KMS-11 (cell line): ENCODE measurements around the gene CTU2.

ENCODE experiments used
- H2AFZ ChIP-seq: fragments of 200-600 bp; sonication (generic); 2 replicates; pipeline ENCODE4 v1.6.1; 2016; ENCODE audit warnings: antibody characterized with exemption, mixed run types, low read depth
- H3K27ac ChIP-seq: fragments of 200-600 bp; sonication (generic); 2 replicates; pipeline ENCODE4 v1.6.1; 2016; ENCODE audit warnings: mild to moderate bottlenecking, mixed run types
- H3K27me3 ChIP-seq: fragments of 200-600 bp; sonication (generic); 2 replicates; pipeline ENCODE4 v1.6.1; 2017; ENCODE audit warnings: mild to moderate bottlenecking, low read depth, mixed run types, moderate library complexity; ENCODE audit not compliant: insufficient read depth
- H3K36me3 ChIP-seq: fragments of 200-600 bp; sonication (generic); 2 replicates; pipeline ENCODE4 v1.6.1; 2017; ENCODE audit warnings: mild to moderate bottlenecking, mixed run types; ENCODE audit not compliant: insufficient read depth
- H3K4me1 ChIP-seq: fragments of 200-600 bp; sonication (generic); 2 replicates; pipeline ENCODE4 v1.6.1; 2016; ENCODE audit warnings: mild to moderate bottlenecking, low read depth, mixed run types; ENCODE audit not compliant: poor library complexity, severe bottlenecking
- H3K4me2 ChIP-seq: fragments of 200-600 bp; sonication (generic); 2 replicates; pipeline ENCODE4 v1.7.0; 2016; ENCODE audit warnings: mild to moderate bottlenecking, mixed run types
- H3K4me3 ChIP-seq: fragments of 200-600 bp; sonication (generic); IDR thresholded peaks from 2 replicates; pipeline ENCODE4 v1.6.1; 2017; ENCODE audit warnings: low read depth, low read length, mixed read lengths; ENCODE audit not compliant: insufficient read depth
- H3K79me2 ChIP-seq: fragments of 200-600 bp; sonication (generic); 2 replicates; pipeline ENCODE4 v1.6.1; 2016; ENCODE audit warnings: low read depth, mixed run types; ENCODE audit not compliant: insufficient read depth
- H3K9ac ChIP-seq: fragments of 200-600 bp; sonication (generic); 2 replicates; pipeline ENCODE4 v1.6.1; 2016; ENCODE audit warnings: mild to moderate bottlenecking, mixed run types
- H4K20me1 ChIP-seq: fragments of 200-600 bp; sonication (generic); 2 replicates; pipeline ENCODE4 v1.6.1; 2016; ENCODE audit warnings: mild to moderate bottlenecking, mixed run types; ENCODE audit not compliant: insufficient read depth
- TF ChIP-seq, protein P1 (sequence below): fragments of 200-600 bp; sonication (generic); conservative IDR thresholded peaks from 2 replicates; pipeline ENCODE4 v1.6.1; 2017; ENCODE audit warnings: low read depth, mild to moderate bottlenecking, antibody characterized with exemption, low read length, moderate library complexity, mixed read lengths

CTU2 gene

DNA sequence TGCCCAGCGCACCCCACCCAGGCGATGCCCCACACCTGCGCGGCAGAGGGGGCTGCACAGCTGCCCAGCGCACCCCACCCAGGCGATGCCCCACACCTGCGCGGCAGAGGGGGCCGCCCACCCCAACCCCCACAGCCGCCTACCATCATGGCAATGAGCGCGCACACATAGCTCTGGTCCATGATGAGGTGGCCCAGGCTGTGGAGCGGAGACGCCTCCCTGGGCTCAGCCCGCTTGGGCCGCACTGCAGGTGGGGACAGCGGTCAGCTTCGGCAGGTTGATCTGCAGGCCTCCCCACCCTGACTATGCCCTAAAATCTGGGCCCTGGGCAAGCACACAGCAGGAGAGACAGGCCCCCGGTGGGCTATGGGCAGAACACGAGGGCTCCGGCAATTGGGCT, 30.2 kb downstream of the CTU2 start:
- Histone ChIP-seq H3K27me3 (no peaks in the 10 kb centered on the region), H3K36me3 (no peaks in the 10 kb centered on the region), H3K4me1 (no peaks in the 10 kb centered on the region), H3K9ac (no peak overlapping the region), H3K4me2 (no peak overlapping the region), H3K79me2 (no peaks in the 10 kb centered on the region; the same call in 1 of the 2 replicates), H2AFZ (no peak overlapping the region), H3K4me3 (no peak overlapping the region), H3K27ac (no peak overlapping the region), H4K20me1 (no peaks in the 10 kb centered on the region)
- TF ChIP-seq, protein P1, sequence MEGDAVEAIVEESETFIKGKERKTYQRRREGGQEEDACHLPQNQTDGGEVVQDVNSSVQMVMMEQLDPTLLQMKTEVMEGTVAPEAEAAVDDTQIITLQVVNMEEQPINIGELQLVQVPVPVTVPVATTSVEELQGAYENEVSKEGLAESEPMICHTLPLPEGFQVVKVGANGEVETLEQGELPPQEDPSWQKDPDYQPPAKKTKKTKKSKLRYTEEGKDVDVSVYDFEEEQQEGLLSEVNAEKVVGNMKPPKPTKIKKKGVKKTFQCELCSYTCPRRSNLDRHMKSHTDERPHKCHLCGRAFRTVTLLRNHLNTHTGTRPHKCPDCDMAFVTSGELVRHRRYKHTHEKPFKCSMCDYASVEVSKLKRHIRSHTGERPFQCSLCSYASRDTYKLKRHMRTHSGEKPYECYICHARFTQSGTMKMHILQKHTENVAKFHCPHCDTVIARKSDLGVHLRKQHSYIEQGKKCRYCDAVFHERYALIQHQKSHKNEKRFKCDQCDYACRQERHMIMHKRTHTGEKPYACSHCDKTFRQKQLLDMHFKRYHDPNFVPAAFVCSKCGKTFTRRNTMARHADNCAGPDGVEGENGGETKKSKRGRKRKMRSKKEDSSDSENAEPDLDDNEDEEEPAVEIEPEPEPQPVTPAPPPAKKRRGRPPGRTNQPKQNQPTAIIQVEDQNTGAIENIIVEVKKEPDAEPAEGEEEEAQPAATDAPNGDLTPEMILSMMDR = no peak

DNA sequence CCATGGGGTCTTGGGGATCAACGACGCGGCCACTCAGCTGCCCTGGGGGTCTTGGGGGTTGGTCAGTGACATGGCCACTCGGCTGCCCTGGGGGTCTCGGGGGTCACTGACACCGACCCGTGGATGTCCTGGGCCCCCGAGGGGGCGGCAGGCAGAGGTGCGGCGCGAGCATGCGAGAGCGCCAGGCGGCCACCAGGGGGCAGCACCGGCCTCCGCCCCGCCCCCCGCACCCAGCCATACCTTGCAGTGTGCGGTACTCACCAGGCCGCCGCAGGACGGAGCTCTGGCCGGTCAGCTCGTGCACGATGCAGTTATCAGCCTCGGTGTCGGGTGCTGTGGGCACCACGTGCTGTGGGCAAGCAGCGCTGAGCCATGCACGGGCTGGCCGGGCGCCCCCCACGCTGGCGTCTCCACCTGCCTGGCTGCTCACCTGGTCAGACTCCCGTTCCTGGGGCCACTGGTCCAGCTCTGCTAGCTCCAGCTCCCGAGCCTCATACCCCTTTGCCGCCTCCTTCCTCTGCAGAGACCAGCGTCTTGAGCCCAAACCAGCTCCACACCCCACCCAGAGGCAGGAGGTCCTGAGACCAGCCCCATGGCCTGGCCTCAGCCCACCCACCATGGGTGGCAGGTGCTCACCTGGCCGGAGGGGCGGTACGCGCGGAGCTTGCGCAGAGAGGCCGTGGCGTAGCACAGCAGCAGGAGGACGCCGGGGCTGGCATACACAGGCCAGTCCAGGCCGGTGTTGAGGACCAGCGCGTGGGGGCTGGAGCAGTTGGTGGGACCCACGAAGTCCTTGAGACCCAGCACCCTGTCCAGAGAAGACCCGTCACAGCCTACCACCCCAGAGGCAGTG, 31.2 kb downstream of the CTU2 start:
- no peak overlapping the region for H3K4me2 ChIP-seq
- H3K27me3 ChIP-seq = no peaks in the 10 kb centered on the region
- TF ChIP-seq, protein P1 = peak; percentile 85
- H3K4me3 ChIP-seq = no peak overlapping the region
- H3K36me3 ChIP-seq = no peaks in the 10 kb centered on the region
- no peak overlapping the region for H3K9ac ChIP-seq
- H4K20me1 ChIP-seq = no peaks in the 10 kb centered on the region
- no peaks in the 10 kb centered on the region for H3K4me1 ChIP-seq
- no peak overlapping the region for H2AFZ ChIP-seq
- no peaks in the 10 kb centered on the region; the same call in 1 of the 2 replicates for H3K79me2 ChIP-seq
- H3K27ac ChIP-seq = no peak overlapping the region

DNA sequence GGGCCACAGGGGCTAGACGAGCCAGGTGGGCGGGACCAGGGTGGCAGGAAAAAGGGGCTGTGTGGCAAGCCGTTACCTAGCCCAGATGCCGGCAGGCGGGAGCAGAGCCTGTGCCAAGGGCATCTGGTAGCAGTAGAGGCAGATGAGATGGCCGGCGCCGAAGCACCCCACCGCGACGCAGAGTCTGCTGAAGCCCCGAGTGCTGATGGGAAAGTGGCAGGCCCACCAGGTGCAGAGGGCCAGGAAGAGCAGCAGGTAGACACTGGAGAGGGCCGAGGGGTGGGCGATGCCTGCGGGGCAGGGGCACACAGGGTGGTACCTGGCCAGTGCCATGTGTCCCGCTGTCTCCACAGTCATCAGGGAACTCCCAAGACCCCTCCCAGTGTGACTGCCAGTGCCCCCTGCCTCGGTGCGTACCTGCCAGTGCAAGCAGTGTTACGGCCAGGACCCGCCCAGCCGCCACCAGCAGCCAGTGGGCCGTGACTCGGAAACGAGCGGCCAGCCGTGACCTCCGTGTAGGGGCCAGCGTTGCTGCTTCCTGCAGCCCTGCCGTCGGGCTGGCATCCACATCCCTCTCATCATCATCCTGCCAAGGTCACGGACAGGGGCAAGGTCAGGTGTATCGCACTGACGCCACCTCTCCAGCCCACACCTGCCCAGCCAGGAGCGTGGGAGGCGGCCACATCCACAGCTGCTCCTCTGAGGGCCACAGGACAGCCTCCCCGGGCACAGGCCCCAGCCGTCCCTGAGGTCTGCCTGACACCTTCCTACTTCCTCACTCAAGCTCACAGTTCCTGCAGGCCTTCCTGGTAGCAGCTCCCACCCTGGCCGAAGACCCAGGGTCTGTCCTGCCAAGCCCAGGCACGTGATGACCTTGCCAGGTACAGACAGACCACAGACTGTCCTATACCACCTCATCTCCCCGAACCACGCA, 32.1 kb downstream of the CTU2 start:
- TF ChIP-seq, protein P1 = no peak
- Histone ChIP-seq H3K4me1 (no peaks in the 10 kb centered on the region), H3K4me3 (no peak overlapping the region), H3K9ac (no peak overlapping the region), H2AFZ (no peak overlapping the region), H3K27ac (no peak overlapping the region), H3K36me3 (no peaks in the 10 kb centered on the region), H4K20me1 (peaks cover under 1% of the 10 kb centered on the region; the same call in 1 of the 2 replicates), H3K4me2 (no peak overlapping the region), H3K79me2 (no peaks in the 10 kb centered on the region; the same call in 1 of the 2 replicates), H3K27me3 (no peaks in the 10 kb centered on the region)

DNA sequence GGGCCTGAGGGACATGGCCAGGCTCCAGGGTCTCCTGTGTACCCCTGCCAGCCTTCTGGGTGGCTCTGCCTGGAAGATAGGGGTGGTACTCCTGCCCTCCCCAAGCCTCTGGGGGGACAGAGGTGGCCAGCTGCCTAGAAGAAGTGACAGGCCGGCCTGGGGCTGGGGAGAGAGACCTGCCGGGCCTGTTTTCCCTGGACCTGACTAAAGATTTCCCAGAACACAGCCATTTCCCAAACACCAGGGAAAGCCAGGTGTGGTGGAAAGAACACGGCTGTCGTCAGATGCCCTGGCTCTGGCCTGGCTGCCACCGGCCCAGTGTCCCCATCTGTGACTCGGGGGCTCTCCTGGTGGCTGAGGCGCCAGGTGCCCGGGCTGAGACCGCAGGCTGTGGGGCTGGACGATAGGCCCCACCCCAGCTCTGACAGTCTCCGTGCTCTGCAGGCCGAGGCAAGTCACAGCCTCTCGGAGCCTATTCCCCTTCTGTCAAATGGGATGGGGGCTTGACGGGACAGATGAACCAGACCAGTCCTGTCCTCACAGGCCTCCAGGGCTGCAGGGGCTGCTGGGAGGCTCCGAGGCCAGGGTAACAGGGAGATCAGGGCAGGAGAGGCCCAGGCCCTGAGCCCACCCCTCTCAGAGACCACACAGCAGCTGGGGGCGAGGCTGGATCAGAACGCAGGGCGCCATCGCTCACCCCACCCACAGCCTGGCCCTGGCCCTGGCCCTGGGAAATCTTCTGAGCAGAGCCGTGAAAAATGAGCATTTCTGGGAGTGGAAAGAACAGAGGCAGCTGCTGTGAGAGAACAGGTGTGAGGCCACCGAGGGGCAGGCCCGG, 33.1 kb downstream of the CTU2 start:
- no peak overlapping the region for H3K4me2 ChIP-seq
- H3K27me3 ChIP-seq = no peaks in the 10 kb centered on the region
- peaks cover 3% of the 10 kb centered on the region; the same call in 1 of the 2 replicates for H4K20me1 ChIP-seq
- H3K4me3 ChIP-seq = no peak overlapping the region
- H3K4me1 ChIP-seq = no peaks in the 10 kb centered on the region
- peaks cover 5% of the 10 kb centered on the region; the same call in 1 of the 2 replicates for H3K79me2 ChIP-seq
- H3K9ac ChIP-seq = no peak overlapping the region
- no peak overlapping the region for H3K27ac ChIP-seq
- TF ChIP-seq, protein P1 = no peak
- no peak overlapping the region for H2AFZ ChIP-seq
- H3K36me3 ChIP-seq = no peaks in the 10 kb centered on the region
